ENCODE results near the gene NR6A1.

DNA sequence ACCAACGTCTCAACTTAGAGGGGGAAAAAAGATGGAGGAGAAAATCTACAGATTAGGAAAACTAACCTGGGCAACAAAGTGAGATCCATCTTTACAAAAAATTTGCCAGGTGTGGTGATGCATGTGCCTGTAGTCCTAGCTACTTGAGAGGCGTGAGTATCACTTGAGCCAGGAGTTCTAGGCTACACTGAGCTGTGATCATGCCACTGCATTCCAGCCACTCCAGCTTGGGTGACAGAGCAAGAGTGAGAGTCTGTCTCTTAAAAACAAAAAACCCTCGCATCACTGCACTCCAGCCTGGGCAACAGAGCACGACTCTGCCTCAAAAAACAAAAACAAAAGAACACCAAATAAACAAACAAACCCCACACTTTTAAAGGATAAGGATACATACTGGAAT, 165.9 kb downstream of the NR6A1 start:
- TF ChIP-seq, protein P1, sequence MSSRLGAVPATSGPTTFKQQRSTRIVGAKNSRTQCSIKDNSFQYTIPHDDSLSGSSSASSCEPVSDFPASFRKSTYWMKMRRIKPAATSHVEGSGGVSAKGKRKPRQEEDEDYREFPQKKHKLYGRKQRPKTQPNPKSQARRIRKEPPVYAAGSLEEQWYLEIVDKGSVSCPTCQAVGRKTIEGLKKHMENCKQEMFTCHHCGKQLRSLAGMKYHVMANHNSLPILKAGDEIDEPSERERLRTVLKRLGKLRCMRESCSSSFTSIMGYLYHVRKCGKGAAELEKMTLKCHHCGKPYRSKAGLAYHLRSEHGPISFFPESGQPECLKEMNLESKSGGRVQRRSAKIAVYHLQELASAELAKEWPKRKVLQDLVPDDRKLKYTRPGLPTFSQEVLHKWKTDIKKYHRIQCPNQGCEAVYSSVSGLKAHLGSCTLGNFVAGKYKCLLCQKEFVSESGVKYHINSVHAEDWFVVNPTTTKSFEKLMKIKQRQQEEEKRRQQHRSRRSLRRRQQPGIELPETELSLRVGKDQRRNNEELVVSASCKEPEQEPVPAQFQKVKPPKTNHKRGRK (CRISPR knock-in tag; IDR thresholded peaks at IDR 0.05; ENCODE audit: borderline replicate concordance), result no peak
- no peak for TF ChIP-seq TP53 (CRISPR knock-in tag; IDR thresholded peaks at IDR 0.05)
- no peak for TF ChIP-seq CREB1 (CRISPR knock-in tag; IDR thresholded peaks at IDR 0.05)
- TF ChIP-seq, protein P2, sequence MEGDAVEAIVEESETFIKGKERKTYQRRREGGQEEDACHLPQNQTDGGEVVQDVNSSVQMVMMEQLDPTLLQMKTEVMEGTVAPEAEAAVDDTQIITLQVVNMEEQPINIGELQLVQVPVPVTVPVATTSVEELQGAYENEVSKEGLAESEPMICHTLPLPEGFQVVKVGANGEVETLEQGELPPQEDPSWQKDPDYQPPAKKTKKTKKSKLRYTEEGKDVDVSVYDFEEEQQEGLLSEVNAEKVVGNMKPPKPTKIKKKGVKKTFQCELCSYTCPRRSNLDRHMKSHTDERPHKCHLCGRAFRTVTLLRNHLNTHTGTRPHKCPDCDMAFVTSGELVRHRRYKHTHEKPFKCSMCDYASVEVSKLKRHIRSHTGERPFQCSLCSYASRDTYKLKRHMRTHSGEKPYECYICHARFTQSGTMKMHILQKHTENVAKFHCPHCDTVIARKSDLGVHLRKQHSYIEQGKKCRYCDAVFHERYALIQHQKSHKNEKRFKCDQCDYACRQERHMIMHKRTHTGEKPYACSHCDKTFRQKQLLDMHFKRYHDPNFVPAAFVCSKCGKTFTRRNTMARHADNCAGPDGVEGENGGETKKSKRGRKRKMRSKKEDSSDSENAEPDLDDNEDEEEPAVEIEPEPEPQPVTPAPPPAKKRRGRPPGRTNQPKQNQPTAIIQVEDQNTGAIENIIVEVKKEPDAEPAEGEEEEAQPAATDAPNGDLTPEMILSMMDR (IDR thresholded peaks at IDR 0.05), result no peak
- TF ChIP-seq, protein P3, sequence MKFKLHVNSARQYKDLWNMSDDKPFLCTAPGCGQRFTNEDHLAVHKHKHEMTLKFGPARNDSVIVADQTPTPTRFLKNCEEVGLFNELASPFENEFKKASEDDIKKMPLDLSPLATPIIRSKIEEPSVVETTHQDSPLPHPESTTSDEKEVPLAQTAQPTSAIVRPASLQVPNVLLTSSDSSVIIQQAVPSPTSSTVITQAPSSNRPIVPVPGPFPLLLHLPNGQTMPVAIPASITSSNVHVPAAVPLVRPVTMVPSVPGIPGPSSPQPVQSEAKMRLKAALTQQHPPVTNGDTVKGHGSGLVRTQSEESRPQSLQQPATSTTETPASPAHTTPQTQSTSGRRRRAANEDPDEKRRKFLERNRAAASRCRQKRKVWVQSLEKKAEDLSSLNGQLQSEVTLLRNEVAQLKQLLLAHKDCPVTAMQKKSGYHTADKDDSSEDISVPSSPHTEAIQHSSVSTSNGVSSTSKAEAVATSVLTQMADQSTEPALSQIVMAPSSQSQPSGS (CRISPR knock-in tag; IDR thresholded peaks at IDR 0.05; ENCODE audit: borderline replicate concordance, low read depth), result no peak
- TF ChIP-seq, protein P4, sequence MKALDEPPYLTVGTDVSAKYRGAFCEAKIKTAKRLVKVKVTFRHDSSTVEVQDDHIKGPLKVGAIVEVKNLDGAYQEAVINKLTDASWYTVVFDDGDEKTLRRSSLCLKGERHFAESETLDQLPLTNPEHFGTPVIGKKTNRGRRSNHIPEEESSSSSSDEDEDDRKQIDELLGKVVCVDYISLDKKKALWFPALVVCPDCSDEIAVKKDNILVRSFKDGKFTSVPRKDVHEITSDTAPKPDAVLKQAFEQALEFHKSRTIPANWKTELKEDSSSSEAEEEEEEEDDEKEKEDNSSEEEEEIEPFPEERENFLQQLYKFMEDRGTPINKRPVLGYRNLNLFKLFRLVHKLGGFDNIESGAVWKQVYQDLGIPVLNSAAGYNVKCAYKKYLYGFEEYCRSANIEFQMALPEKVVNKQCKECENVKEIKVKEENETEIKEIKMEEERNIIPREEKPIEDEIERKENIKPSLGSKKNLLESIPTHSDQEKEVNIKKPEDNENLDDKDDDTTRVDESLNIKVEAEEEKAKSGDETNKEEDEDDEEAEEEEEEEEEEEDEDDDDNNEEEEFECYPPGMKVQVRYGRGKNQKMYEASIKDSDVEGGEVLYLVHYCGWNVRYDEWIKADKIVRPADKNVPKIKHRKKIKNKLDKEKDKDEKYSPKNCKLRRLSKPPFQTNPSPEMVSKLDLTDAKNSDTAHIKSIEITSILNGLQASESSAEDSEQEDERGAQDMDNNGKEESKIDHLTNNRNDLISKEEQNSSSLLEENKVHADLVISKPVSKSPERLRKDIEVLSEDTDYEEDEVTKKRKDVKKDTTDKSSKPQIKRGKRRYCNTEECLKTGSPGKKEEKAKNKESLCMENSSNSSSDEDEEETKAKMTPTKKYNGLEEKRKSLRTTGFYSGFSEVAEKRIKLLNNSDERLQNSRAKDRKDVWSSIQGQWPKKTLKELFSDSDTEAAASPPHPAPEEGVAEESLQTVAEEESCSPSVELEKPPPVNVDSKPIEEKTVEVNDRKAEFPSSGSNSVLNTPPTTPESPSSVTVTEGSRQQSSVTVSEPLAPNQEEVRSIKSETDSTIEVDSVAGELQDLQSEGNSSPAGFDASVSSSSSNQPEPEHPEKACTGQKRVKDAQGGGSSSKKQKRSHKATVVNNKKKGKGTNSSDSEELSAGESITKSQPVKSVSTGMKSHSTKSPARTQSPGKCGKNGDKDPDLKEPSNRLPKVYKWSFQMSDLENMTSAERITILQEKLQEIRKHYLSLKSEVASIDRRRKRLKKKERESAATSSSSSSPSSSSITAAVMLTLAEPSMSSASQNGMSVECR (CRISPR knock-in tag; IDR thresholded peaks at IDR 0.05; ENCODE audit: borderline replicate concordance), result no peak
- TF ChIP-seq JUN (CRISPR knock-in tag; IDR thresholded peaks at IDR 0.05), result no peak
- TF ChIP-seq, protein P5, sequence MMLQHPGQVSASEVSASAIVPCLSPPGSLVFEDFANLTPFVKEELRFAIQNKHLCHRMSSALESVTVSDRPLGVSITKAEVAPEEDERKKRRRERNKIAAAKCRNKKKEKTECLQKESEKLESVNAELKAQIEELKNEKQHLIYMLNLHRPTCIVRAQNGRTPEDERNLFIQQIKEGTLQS (CRISPR knock-in tag; conservative IDR thresholded peaks at IDR 0.05), result no peak
- no peak for TF ChIP-seq SP1 (CRISPR knock-in tag; conservative IDR thresholded peaks at IDR 0.05)
- TF ChIP-seq KAT7 (CRISPR knock-in tag; IDR thresholded peaks at IDR 0.05; ENCODE audit: borderline replicate concordance), result no peak
- no peak for TF ChIP-seq SMAD3 (CRISPR knock-in tag; IDR thresholded peaks at IDR 0.05; ENCODE audit: borderline replicate concordance)
- TF ChIP-seq MYBL2 (CRISPR knock-in tag; IDR thresholded peaks at IDR 0.05), result no peak
- no peak for TF ChIP-seq TCF7 (CRISPR knock-in tag; IDR thresholded peaks at IDR 0.05; ENCODE audit: low read depth)
- no peak for TF ChIP-seq ZNF263 (CRISPR knock-in tag; IDR thresholded peaks at IDR 0.05; ENCODE audit: low read depth)

Measured in WTC11 (cell line).